Subcutaneous adipose tissue (tissue), 4 donors: Measurements from ENCODE around the gene AATK. TPM values are rescaled to one million over a fixed set of nuclear protein-coding genes. Genes with fewer than 3 reads are reported as not detected.

Experiments
- total RNA-seq, 4 donors: library from RNA; depleted of rRNA; stranded (reverse); fragments of >200 nt; gene quantifications; one replicate each; pipeline ENCODE4 v1.1.0, GENCODE V29; 2016
- TF ChIP-seq, protein P1 (sequence below): fragments of 450-650 bp; IDR thresholded peaks from one replicate; pipeline ENCODE4 v1.5.1; 2016; ENCODE audit warnings: low read depth, mild to moderate bottlenecking, control low read depth, antibody characterized with exemption, moderate library complexity

Gene AATK
- total RNA-seq, 4 donors from 2014 or later, result 1.0 to 2.0 (median 1.7) TPM

DNA sequence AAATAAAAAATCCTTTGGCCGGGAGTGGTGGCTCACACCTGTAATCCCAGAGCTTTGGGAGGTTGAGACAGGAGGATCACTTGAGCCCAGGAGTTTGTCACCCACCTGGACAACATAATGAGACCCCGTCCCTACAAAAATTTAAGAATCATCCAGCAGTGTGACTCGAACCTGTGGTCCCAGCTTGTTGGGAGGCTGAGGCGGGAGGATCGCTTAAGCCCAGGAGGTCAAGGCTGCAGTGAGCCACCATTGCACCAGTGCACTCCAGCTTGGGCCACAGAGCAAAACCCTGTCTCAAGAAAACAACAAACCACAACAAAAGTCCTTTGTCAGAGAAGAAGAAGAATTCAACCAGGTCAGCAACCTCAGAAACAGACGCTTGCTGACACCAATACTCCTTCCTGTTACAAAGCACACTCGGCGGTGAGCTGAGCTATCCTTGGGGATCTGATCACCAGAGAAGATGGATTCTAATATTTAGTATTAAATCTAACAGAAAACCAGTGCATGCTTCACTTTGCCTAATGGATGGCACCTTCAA lies 13.7 kb downstream of the AATK start:
- TF ChIP-seq, protein P1, sequence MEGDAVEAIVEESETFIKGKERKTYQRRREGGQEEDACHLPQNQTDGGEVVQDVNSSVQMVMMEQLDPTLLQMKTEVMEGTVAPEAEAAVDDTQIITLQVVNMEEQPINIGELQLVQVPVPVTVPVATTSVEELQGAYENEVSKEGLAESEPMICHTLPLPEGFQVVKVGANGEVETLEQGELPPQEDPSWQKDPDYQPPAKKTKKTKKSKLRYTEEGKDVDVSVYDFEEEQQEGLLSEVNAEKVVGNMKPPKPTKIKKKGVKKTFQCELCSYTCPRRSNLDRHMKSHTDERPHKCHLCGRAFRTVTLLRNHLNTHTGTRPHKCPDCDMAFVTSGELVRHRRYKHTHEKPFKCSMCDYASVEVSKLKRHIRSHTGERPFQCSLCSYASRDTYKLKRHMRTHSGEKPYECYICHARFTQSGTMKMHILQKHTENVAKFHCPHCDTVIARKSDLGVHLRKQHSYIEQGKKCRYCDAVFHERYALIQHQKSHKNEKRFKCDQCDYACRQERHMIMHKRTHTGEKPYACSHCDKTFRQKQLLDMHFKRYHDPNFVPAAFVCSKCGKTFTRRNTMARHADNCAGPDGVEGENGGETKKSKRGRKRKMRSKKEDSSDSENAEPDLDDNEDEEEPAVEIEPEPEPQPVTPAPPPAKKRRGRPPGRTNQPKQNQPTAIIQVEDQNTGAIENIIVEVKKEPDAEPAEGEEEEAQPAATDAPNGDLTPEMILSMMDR, result no peak

DNA sequence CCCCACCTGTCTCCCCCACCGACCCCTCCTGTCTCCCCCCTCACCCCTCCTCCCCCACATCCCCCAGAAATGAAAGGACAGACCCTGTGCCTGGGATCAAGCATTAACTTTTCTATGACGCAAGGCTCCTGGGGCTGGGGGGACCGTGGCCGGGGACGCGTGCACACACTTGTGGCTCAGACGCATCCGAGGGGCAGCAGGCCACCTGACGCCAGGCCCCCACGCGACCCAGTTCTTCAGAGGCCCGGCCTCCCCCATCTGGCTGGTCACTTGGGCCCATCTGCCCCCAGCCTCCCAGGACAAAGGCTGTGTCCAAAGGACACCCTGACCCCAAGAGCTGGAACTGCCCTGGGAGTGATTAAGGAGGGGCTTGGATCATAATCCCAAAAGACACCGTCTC lies 14.7 kb downstream of the AATK start:
- TF ChIP-seq, protein P1, result no peak

DNA sequence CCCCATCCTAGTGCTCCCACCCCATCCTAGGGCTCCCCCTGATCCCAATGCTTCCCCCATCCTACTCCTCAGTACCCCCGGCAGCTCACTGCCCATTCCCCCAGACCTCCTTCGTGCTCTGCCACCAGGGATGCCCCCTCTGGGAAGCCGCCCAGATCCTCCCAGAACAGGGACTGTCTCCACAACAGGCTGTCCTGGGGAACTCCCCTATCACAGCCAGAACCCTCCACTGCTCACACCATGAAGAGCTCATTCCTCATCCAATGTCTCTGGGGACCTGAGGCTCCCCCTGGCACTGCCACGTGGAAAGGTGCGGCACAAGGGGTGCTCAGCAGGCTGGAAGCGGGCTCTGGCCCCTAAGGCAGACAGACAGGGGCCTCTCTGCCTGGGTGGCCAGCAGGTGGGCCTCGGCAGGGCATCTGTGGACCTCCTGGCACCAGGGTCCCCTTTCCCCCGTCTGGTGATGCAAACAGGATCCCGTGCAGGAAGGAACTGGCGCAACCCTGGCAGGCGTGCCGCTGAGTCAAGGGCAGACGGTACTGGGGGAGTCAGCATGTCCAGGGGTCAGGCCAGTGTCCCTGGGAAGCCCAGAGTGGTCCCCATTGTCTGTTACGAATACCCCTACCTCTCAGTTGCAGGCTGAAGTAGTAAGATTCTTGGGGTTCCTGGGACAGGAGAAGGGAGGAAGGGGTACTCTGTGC lies 15.5 kb downstream of the AATK start:
- TF ChIP-seq, protein P1, result no peak

DNA sequence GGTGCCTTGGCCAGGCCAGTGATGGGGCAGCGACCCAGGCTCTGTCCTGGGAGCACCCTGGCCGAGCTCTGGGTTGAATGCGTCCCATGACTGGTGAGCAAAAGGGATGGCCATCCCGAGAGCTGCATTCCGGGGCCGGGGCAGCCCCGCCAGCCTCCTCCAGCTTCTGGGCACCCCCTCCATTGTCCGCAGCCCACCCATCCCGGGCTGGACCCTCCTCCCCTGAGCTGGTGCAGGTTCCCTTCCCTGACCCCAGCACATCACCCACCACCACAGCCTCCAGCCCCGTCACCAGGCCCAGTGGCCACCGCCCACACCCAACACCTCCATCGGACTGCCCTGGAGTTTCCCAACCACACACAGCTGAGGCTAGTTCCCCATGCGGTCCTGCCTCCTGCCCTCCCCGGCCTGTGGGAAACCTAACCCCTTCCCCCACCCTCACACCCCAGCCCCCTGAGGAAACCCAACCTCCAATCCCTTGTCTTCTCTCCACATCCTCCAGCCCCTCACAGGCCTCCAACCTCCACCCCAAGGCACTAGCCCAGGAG lies 17.0 kb downstream of the AATK start:
- TF ChIP-seq, protein P1, result no peak

DNA sequence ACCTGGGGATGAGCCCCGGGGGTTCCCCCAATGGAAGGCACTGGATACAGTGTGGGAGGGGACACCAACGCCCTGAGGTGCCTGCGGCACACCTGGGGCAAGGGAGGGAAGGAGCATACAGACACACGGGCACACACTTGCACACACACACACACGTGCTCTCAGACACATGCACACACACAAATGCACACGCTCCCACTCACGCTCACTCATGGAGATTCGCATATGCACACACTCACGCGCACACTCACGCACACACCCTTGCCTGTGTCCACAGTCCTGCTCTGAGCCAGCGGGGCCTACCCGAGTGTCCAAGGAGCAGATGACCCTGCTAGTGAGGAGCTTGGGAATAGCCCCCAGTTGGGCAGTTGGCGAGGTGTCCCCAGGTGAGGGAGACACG lies 17.4 kb downstream of the AATK start:
- TF ChIP-seq, protein P1, result no peak

DNA sequence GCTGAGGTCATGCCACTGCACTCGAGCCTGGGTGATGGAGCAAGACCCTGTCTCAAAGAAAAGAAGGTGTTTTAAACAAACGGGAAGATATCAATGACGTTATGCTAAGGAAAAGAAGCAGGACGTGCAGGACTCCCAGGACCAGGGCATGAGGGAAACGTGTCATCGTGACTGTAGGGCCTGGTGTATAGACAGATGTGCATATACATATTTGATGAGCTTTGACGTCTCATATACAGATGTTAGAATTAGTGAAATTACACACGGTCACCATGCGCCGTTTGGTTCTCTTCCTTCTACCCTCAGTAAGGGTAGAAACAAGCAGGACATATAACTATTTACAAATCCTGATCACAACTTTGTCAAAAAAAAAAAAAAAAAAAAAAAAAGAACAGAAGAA lies 18.3 kb downstream of the AATK start:
- TF ChIP-seq, protein P1, result no peak

DNA sequence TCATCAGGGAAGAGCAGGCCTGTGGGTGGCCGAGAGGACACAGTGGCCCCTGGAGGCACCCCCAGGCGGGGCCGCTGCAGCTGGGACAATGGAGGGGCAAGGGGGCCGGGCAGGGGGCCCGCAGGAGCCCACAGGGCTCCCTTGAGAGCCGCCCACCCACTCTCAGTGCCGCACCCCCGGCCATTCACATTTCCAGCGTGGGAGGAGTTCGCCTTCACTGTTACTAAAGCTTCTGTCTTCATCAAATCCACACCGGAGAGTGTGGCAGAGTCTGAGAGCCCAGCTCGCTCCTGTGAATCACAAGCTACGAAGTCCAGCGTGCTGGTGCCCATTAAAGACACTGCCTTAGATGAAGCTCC lies 21.6 kb downstream of the AATK start:
- TF ChIP-seq, protein P1, result no peak
